DOHH2 (cell line): ENCODE data around the gene ATP4A.

Experiments used
- H3F3A ChIP-seq: fragments of 200-600 bp; sonication (generic), shearing (Covaris generic); 2 replicates; pipeline ENCODE4 v1.6.0; 2016; ENCODE audit warnings: antibody characterized with exemption, mild to moderate bottlenecking; ENCODE audit not compliant: control insufficient read depth, insufficient read depth
- H3K27ac ChIP-seq: fragments of 200-600 bp; sonication (generic); 2 replicates; pipeline ENCODE4 v1.5.1; 2014; ENCODE audit warnings: low read depth, mild to moderate bottlenecking, low read length, moderate library complexity
- H3K27me3 ChIP-seq: fragments of 200-600 bp; sonication (generic); 2 replicates; pipeline ENCODE4 v1.6.1; 2014; ENCODE audit warnings: mild to moderate bottlenecking, low read length, mixed read lengths; ENCODE audit not compliant: control insufficient read depth
- H3K36me3 ChIP-seq: fragments of 200-600 bp; sonication (generic); 2 replicates; pipeline ENCODE4 v1.6.1; 2014; ENCODE audit warnings: mild to moderate bottlenecking, low read length, moderate library complexity, mixed read lengths; ENCODE audit not compliant: control insufficient read depth
- H3K4me1 ChIP-seq: fragments of 200-600 bp; sonication (generic); 2 replicates; pipeline ENCODE4 v1.6.1; 2014; ENCODE audit warnings: mild to moderate bottlenecking, low read length, mixed read lengths; ENCODE audit not compliant: control insufficient read depth
- H3K4me2 ChIP-seq: fragments of 200-600 bp; sonication (generic); 2 replicates; pipeline ENCODE4 v1.6.0; 2014; ENCODE audit warnings: mild to moderate bottlenecking, low read length, moderate library complexity
- H3K4me3 ChIP-seq: fragments of 200-600 bp; sonication (generic); 2 replicates; pipeline ENCODE4 v1.5.1; 2014; ENCODE audit warnings: mild to moderate bottlenecking, low read length, mixed read lengths
- H3K79me2 ChIP-seq: fragments of 200-600 bp; sonication (generic); 2 replicates; pipeline ENCODE4 v1.6.1; 2014; ENCODE audit warnings: mild to moderate bottlenecking, low read length, mixed read lengths; ENCODE audit not compliant: control insufficient read depth
- H3K9me2 ChIP-seq: fragments of 200-600 bp; sonication (generic); replicated peaks from 2 replicates; pipeline ENCODE4 v1.6.1; 2014; ENCODE audit warnings: mild to moderate bottlenecking, low read length, mixed read lengths; ENCODE audit not compliant: control insufficient read depth
- H3K9me3 ChIP-seq: fragments of 200-600 bp; sonication (generic); 2 replicates; pipeline ENCODE4 v1.6.1; 2014; ENCODE audit warnings: antibody characterized with exemption, low read length, mixed read lengths; ENCODE audit not compliant: control insufficient read depth, insufficient read depth
- H4K20me1 ChIP-seq: fragments of 200-600 bp; sonication (generic); 2 replicates; pipeline ENCODE4 v1.6.0; 2014; ENCODE audit warnings: low read depth, mild to moderate bottlenecking, antibody characterized with exemption, low read length, moderate library complexity; ENCODE audit not compliant: control insufficient read depth, insufficient read depth
- EZH2phosphoT487 ChIP-seq: fragments of 200-600 bp; sonication (generic); IDR thresholded peaks from 2 replicates; pipeline ENCODE4 v1.6.1; 2017; ENCODE audit warnings: borderline replicate concordance, mild to moderate bottlenecking, antibody characterized with exemption, low read length, moderate library complexity, mixed read lengths
- TF ChIP-seq, protein P1 (sequence below): fragments of 200-600 bp; sonication (generic); IDR thresholded peaks from one replicate; pipeline ENCODE4 v1.5.1; 2014; ENCODE audit warnings: antibody characterized with exemption, mild to moderate bottlenecking, low read depth, low read length; ENCODE audit not compliant: poor library complexity, severe bottlenecking

The ATP4A gene

DNA sequence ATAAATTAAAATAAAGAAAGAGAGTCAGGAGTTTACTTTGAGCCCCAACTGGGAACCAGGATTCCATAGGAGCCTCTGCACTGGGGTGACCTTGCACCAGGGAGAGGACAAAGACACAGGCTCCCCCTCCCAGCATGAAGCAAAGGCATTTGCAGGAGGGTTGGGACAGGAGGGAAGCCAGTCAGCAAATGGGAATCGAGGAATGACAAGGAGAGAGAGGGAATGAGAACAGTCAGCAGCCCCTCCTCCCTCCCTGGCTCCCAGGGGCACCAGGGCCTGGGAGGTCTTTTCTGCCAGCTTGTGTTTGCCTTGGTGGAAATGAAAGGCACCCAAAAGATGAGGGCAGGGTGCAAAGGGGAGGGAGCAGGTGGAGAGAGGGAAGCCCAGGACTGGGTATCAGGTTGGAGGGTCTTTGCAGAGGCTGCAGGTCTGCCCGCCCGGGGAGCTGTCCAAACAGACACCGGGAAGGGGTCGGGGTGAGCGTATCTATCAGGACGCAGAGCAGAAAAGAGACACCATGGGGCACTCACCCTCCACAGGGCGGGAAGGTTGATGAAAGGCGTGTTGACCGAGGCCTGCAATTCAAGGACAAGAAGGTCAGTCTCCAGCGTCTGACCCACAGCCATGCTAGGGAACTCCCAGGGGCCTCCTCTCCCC, 39.1 kb downstream of the ATP4A start:
- no peak overlapping the region for H3K27ac ChIP-seq
- H3K27me3 ChIP-seq = peaks cover 11% of the 10 kb centered on the region; the same call in 1 of the 2 replicates
- H3K9me3 ChIP-seq = no peaks in the 10 kb centered on the region
- no peaks in the 10 kb centered on the region for H3F3A ChIP-seq
- no peaks in the 10 kb centered on the region for H3K4me1 ChIP-seq
- no peak overlapping the region for H3K4me2 ChIP-seq
- no peaks in the 10 kb centered on the region for H3K9me2 ChIP-seq
- H3K4me3 ChIP-seq = no peak overlapping the region
- no peaks in the 10 kb centered on the region for H3K79me2 ChIP-seq
- no peaks in the 10 kb centered on the region for H3K36me3 ChIP-seq
- H4K20me1 ChIP-seq = no peaks in the 10 kb centered on the region
- TF ChIP-seq EZH2phosphoT487 = no peak
- TF ChIP-seq, protein P1, sequence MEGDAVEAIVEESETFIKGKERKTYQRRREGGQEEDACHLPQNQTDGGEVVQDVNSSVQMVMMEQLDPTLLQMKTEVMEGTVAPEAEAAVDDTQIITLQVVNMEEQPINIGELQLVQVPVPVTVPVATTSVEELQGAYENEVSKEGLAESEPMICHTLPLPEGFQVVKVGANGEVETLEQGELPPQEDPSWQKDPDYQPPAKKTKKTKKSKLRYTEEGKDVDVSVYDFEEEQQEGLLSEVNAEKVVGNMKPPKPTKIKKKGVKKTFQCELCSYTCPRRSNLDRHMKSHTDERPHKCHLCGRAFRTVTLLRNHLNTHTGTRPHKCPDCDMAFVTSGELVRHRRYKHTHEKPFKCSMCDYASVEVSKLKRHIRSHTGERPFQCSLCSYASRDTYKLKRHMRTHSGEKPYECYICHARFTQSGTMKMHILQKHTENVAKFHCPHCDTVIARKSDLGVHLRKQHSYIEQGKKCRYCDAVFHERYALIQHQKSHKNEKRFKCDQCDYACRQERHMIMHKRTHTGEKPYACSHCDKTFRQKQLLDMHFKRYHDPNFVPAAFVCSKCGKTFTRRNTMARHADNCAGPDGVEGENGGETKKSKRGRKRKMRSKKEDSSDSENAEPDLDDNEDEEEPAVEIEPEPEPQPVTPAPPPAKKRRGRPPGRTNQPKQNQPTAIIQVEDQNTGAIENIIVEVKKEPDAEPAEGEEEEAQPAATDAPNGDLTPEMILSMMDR = no peak

DNA sequence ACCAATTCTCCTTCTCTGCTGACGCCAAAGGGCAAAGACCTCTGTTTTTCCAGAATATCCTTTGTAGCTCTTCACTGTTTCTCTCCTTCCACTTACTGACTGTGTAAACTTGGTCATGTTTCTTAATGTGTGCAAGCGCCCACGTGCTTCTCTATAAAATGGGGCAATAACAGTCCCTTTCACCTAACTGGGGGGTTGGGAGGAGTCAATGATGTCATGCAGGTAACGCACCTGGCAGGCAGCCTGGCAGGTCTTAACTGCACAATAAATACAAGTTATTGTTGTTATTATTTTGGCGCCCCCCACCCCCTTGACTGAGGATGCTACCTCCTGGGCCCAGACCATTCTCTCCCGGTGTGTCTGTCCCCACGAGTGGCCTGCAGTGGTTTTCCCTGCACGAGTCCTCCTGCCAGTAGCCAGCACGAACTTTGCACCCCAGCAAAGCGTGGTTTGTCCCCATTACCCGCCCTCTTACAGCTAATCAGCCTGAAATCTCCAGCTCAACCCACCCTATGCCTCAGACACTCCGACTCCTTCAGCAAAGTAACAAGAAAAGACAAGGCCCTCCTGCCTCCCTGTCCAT, 40.6 kb downstream of the ATP4A start:
- Histone ChIP-seq H3K27me3 (peaks cover 4% of the 10 kb centered on the region; the same call in 1 of the 2 replicates), H3K9me3 (no peaks in the 10 kb centered on the region), H3K9me2 (no peaks in the 10 kb centered on the region), H3K27ac (no peak overlapping the region), H3F3A (no peaks in the 10 kb centered on the region), H4K20me1 (no peaks in the 10 kb centered on the region), H3K4me3 (no peak overlapping the region), H3K36me3 (no peaks in the 10 kb centered on the region), H3K79me2 (no peaks in the 10 kb centered on the region), H3K4me1 (no peaks in the 10 kb centered on the region), H3K4me2 (no peak overlapping the region)
- TF ChIP-seq, protein P1 = no peak

DNA sequence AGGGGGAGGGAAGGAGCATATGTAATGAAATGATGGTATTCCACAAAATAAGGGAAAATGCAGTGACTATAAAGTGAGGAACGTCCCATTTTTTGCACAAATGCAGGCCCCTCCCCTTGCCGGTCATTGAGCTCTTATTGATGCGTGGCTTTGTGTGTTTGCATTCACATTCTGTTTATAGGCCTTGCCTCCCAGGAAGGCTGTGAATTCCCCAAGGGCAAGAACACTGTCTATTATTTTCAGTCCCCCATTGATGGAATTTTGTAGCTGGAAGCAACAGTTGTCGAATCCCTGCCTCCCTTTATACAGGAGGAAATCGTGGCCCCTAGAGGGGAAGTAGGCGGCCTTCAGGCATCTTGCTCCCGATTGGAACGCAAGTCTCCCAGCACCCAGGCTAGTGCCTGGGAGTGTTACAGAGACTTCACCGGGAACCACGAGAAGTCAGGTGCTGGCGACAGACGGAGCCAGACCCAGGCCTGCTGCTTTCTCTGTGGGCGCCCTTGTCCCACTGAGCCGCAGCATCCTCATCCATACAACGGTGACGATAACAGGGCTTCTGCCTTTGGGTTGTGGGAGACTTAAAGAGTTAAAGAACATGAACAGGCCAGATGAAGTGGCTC, 42.2 kb downstream of the ATP4A start:
- H3K4me1 ChIP-seq = no peaks in the 10 kb centered on the region
- TF ChIP-seq EZH2phosphoT487 = no peak
- TF ChIP-seq, protein P1 = no peak
- H3K27ac ChIP-seq = no peak overlapping the region
- H3K36me3 ChIP-seq = no peaks in the 10 kb centered on the region
- no peaks in the 10 kb centered on the region for H4K20me1 ChIP-seq
- no peaks in the 10 kb centered on the region for H3F3A ChIP-seq
- H3K9me3 ChIP-seq = no peaks in the 10 kb centered on the region
- H3K27me3 ChIP-seq = peaks cover 4% of the 10 kb centered on the region; the same call in 1 of the 2 replicates
- H3K4me2 ChIP-seq = no peak overlapping the region
- H3K4me3 ChIP-seq = no peak overlapping the region
- H3K9me2 ChIP-seq = no peaks in the 10 kb centered on the region
- H3K79me2 ChIP-seq = no peaks in the 10 kb centered on the region
